HG03558 (cell line): Measurements from ENCODE around the gene SPRY4.

Experiments used
- ATAC-seq: cut with Tn5 transposase; IDR thresholded peaks from one replicate; pipeline ENCODE4 v1.9.1; 2021; ENCODE audit warnings: moderate number of reproducible peaks; ENCODE audit not compliant: unreplicated experiment; ENCODE audit errors: extremely low read depth

SPRY4 gene

GRCh38 chr5:142295960-142296860 lies 28.6 kb downstream of the SPRY4 start:
- no peak for ATAC-seq

GRCh38 chr5:142295084-142295758 lies 29.6 kb downstream of the SPRY4 start:
- no peak for ATAC-seq

- ATAC-seq = no peak
Observed at GRCh38 chr5:142293486-142293885, 31.3 kb downstream of the SPRY4 start.

GRCh38 chr5:142292808-142293207 lies 32.0 kb downstream of the SPRY4 start:
- ATAC-seq = no peak

- ATAC-seq = no peak
Observed at GRCh38 chr5:142292249-142292648, 32.6 kb downstream of the SPRY4 start.

- no peak for ATAC-seq
Observed at GRCh38 chr5:142290577-142291299, 34.1 kb downstream of the SPRY4 start.

GRCh38 chr5:142289708-142290576 lies 34.9 kb downstream of the SPRY4 start:
- ATAC-seq = no peak

GRCh38 chr5:142287973-142288313 lies 36.9 kb downstream of the SPRY4 start:
- no peak for ATAC-seq

GRCh38 chr5:142287096-142287972 lies 37.5 kb downstream of the SPRY4 start:
- no peak for ATAC-seq

- ATAC-seq = no peak
Observed at GRCh38 chr5:142286111-142286510, 38.7 kb downstream of the SPRY4 start.

- ATAC-seq = no peak
Observed at GRCh38 chr5:142283304-142283703, 41.5 kb downstream of the SPRY4 start.

GRCh38 chr5:142281966-142282365 lies 42.9 kb downstream of the SPRY4 start:
- no peak for ATAC-seq

GRCh38 chr5:142281008-142281367 lies 43.8 kb downstream of the SPRY4 start:
- ATAC-seq = no peak

GRCh38 chr5:142280066-142281007 lies 44.5 kb downstream of the SPRY4 start:
- no peak for ATAC-seq

- no peak for ATAC-seq
Observed at GRCh38 chr5:142278627-142279026, 46.2 kb downstream of the SPRY4 start.

- ATAC-seq = no peak
Observed at GRCh38 chr5:142277796-142278195, 47.0 kb downstream of the SPRY4 start.

GRCh38 chr5:142276517-142276916 lies 48.3 kb downstream of the SPRY4 start:
- ATAC-seq = no peak

GRCh38 chr5:142275496-142275895 lies 49.3 kb downstream of the SPRY4 start:
- ATAC-seq = no peak
